ENCODE results near the gene MALSU1.

MALSU1 gene

GRCh38 chr7:23338439-23338838 is 39.3 kb downstream of the MALSU1 start:
- Histone ChIP-seq H3K36me3 (ENCODE audit: insufficient read depth, low read length) (peaks cover 91% of the 10 kb centered on the region), H3K4me2 (ENCODE audit: low read length) (no peak overlapping the region), H3K9me3 (ENCODE audit: low read length) (no peaks in the 10 kb centered on the region), H3F3A (ENCODE audit: insufficient read depth, low read length) (no peaks in the 10 kb centered on the region), H3K9me2 (ENCODE audit: low read depth, low read length) (no peaks in the 10 kb centered on the region), H3K27ac (ENCODE audit: low read depth, low read length, poor library complexity, severe bottlenecking) (no peak overlapping the region), H3K9ac (ENCODE audit: low read length) (no peak overlapping the region), H3K79me2 (ENCODE audit: insufficient read depth, low read length) (no peaks in the 10 kb centered on the region), H3K4me3 (ENCODE audit: low read depth, low read length, poor library complexity, severe bottlenecking) (no peak overlapping the region), H2AFZ (ENCODE audit: low read length) (no peak overlapping the region), H3K27me3 (ENCODE audit: insufficient read depth, low read length) (no peaks in the 10 kb centered on the region), H3K4me1 (ENCODE audit: insufficient read depth, low read length, severe bottlenecking) (no peaks in the 10 kb centered on the region), H4K20me1 (ENCODE audit: insufficient read depth, low read length) (no peaks in the 10 kb centered on the region)
- TF ChIP-seq EZH2 (IDR thresholded peaks at IDR 0.05; ENCODE audit: borderline replicate concordance, low read length) = no peak
- no peak for TF ChIP-seq CTCF (IDR thresholded peaks at IDR 0.05; ENCODE audit: low read length)

DNA sequence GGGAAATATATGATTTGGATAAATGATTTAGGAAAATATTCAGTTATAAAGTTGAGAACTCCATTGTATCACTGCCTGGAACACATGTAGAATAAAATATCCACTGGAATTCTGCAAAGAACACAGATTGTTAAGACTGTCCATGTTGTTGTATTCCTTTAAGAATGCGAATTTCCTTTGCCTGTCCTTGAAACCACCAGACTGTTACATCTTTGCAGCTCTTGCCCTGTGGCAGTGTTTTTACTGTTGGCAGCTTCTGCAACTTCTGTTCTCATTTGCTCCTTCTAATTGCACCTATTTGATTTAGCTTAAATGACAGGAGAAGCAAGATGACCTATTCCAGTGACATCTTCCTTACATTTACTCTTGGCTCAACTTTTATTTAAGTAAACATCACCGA is 39.7 kb downstream of the MALSU1 start:
- H3K79me2 ChIP-seq (ENCODE audit: insufficient read depth, low read length) = no peaks in the 10 kb centered on the region
- H3K4me2 ChIP-seq (ENCODE audit: low read length) = no peak overlapping the region
- TF ChIP-seq EZH2 (IDR thresholded peaks at IDR 0.05; ENCODE audit: borderline replicate concordance, low read length) (no peak), CTCF (IDR thresholded peaks at IDR 0.05; ENCODE audit: low read length) (no peak)
- no peaks in the 10 kb centered on the region for H3K9me3 ChIP-seq (ENCODE audit: low read length)
- no peaks in the 10 kb centered on the region for H3F3A ChIP-seq (ENCODE audit: insufficient read depth, low read length)
- peaks cover 91% of the 10 kb centered on the region for H3K36me3 ChIP-seq (ENCODE audit: insufficient read depth, low read length)
- no peak overlapping the region for H3K27ac ChIP-seq (ENCODE audit: low read depth, low read length, poor library complexity, severe bottlenecking)
- H3K27me3 ChIP-seq (ENCODE audit: insufficient read depth, low read length) = no peaks in the 10 kb centered on the region
- no peak overlapping the region for H3K9ac ChIP-seq (ENCODE audit: low read length)
- H3K4me1 ChIP-seq (ENCODE audit: insufficient read depth, low read length, severe bottlenecking) = no peaks in the 10 kb centered on the region
- H3K4me3 ChIP-seq (ENCODE audit: low read depth, low read length, poor library complexity, severe bottlenecking) = no peak overlapping the region
- no peaks in the 10 kb centered on the region for H4K20me1 ChIP-seq (ENCODE audit: insufficient read depth, low read length)
- H2AFZ ChIP-seq (ENCODE audit: low read length) = no peak overlapping the region
- no peaks in the 10 kb centered on the region for H3K9me2 ChIP-seq (ENCODE audit: low read depth, low read length)

DNA sequence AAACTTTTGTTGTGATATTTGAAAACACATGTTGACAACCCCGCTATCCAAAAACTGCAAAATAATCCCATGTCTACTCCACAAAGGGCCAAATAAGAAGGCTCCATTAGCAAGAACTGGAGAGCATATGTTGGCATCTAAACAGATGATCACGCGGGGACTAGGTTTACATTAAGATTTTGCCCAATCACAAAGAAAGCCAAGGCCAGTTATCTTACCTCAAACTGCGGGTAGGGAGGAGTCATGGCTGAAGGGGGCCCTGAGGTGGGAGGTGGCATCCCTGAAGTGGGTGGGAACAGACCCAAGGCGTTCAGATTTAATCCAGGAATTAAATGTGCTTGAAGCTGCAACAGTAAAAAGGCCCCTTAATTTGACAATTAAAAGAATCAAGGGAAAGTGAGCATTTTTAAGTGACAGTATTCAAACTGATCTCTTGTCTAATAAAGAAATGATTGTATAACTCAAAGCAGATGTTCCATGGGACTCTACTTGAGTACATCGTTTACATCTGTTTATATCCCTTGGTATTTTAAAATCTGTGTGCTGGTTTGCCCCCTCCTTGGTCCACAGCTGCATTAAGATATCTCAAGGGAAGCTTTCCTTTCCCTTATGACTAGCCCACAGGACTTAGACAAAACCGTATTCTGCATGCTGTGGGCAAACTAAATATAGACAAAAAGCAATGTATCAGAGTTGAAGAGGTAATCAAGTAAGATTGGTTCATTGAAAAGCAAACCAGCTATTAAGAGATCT is 42.9 kb downstream of the MALSU1 start:
- no peaks in the 10 kb centered on the region for H3F3A ChIP-seq (ENCODE audit: insufficient read depth, low read length)
- H3K36me3 ChIP-seq (ENCODE audit: insufficient read depth, low read length) = peaks cover 90% of the 10 kb centered on the region
- H3K4me1 ChIP-seq (ENCODE audit: insufficient read depth, low read length, severe bottlenecking) = peaks cover 8% of the 10 kb centered on the region
- H3K9me3 ChIP-seq (ENCODE audit: low read length) = no peaks in the 10 kb centered on the region
- no peak overlapping the region for H3K4me3 ChIP-seq (ENCODE audit: low read depth, low read length, poor library complexity, severe bottlenecking)
- H3K79me2 ChIP-seq (ENCODE audit: insufficient read depth, low read length) = no peaks in the 10 kb centered on the region
- no peaks in the 10 kb centered on the region for H3K9me2 ChIP-seq (ENCODE audit: low read depth, low read length)
- H3K9ac ChIP-seq (ENCODE audit: low read length) = no peak overlapping the region
- H3K4me2 ChIP-seq (ENCODE audit: low read length) = no peak overlapping the region
- no peak overlapping the region for H3K27ac ChIP-seq (ENCODE audit: low read depth, low read length, poor library complexity, severe bottlenecking)
- TF ChIP-seq CTCF (IDR thresholded peaks at IDR 0.05; ENCODE audit: low read length) (no peak), EZH2 (IDR thresholded peaks at IDR 0.05; ENCODE audit: borderline replicate concordance, low read length) (no peak)
- H3K27me3 ChIP-seq (ENCODE audit: insufficient read depth, low read length) = no peaks in the 10 kb centered on the region
- no peak overlapping the region for H2AFZ ChIP-seq (ENCODE audit: low read length)
- no peaks in the 10 kb centered on the region for H4K20me1 ChIP-seq (ENCODE audit: insufficient read depth, low read length)
